NCI-H2107 treated with DMSO at 0.1 percent for 48 hours (cell line): ENCODE measurements around the gene ERG28.
"Not testable (repeated sequence)": the region's sequence is repeated elsewhere in the genome, so short reads cannot be mapped to it uniquely, and the experiment has no call there.

ENCODE experiments used
- DNase-seq: peaks from one replicate; lab custom pipeline; 2025; ENCODE audit not compliant: unreplicated experiment; lab: John Stamatoyannopoulos, UW

Gene ERG28

GRCh38 chr14:75626863-75627262 is 33.8 kb downstream of the ERG28 start:
- DNase-seq: no peak

- no peak for DNase-seq
Observed at GRCh38 chr14:75626396-75626795, 34.3 kb downstream of the ERG28 start.

GRCh38 chr14:75625034-75625433 is 35.6 kb downstream of the ERG28 start:
- DNase-seq: no peak

DNA sequence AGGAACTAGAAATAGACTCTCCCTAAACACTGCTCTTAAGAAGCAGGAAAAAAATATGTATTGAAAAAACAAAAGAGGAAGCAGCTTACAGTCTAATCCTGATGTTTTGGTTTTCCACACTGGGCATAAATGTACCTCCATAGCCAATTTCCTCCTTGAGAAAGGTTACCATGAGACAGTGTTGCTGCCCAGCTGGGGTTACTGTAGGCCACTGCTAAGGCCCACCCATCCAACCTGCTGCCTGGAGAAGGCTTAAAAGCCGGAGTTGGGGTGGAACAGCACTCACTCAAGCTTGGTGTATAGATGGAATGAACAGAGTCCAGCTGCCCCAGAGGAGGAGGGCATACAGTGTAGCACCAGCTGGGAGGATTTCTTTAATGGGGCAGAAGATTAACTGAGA is 41.1 kb downstream of the ERG28 start:
- no peak for DNase-seq

GRCh38 chr14:75615200-75615599 is 45.5 kb downstream of the ERG28 start:
- DNase-seq: no peak

- no peak for DNase-seq
Observed at GRCh38 chr14:75614179-75614578, 46.5 kb downstream of the ERG28 start.

GRCh38 chr14:75612157-75612556 is 48.5 kb downstream of the ERG28 start:
- DNase-seq: no peak

GRCh38 chr14:75610834-75611233 is 49.8 kb downstream of the ERG28 start:
- no peak for DNase-seq

DNA sequence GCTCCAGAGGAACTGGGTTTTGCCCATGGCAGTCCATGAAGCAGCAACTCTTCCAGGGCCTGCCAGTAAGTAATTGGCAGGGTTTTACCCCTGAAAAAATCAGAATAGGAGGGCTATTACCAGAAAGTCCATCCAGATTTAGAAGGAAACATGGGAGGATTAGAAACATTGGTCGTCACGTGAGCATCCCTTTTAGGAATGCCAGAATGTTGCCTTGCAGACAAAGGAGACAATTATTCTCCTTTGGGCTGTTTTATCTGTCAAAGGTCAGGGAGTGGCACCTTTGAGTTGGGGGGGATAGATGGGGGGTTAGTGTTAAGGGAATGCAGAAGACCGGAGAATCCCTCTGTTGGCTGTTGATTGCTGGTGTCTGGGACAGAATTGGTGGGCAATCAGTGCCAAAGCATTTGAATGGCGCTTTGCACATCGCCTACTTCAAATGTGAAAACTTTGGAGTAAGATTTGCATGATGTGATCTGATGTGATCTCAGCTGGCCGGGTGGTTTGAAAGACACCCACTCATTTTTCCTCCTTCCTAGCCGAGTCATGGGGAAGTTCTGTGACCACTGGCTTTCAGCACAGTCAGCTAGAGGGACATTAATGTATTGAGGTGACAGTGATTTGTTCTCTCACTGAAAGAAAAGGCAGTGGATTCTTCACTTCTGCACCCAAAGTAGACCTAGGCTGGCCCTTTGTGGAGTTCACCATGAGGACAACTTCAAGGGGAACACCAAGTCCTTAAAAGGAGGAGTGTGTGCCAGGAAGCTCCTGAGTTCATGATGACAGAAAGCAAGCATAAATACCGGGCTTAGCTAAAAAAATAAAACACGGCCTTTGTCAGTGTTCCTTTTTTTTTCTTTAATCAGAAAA is 50.8 kb downstream of the ERG28 start:
- no peak for DNase-seq

- DNase-seq: no peak
Observed at GRCh38 chr14:75609116-75609515, 51.6 kb downstream of the ERG28 start.

DNA sequence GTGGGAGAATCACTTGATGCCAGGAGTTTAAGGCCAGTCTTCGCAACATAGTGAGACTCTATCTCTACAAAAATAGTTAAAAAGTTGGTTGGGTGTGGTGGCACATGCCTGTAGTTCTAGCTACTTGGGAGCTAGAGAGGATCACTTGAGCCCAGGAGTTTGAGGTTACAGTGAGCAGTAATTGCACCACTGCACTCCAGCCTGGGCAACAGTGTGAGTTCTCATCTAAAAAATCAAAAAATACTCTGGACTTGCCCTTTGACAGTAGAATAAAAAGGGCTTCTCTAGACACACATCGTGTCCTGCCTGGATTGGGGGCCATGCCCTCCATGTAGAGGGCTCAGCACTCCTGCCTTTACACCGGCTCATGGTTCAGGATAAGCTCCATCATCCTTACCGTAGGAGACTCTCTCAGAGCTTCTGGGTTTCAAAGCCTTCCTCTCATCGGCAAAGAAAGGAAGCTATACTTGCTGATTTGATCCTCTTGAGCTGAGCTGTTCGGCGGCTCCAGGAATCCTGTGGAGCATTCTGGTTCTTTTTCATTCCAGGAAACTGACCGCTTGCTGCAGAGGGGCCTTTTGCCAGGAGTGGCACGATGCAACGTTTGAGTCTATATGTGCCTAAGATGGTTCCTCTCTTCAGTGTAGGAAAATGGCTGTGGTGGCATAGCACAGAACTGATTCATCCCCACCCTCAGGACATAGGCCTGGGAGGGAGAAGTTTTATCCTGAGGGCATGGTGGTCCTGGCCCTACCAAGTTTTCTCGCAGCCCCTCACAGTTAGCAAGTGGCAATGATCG is 52.6 kb downstream of the ERG28 start:
- DNase-seq: no peak

GRCh38 chr14:75607044-75607443 is 53.6 kb downstream of the ERG28 start:
- no peak for DNase-seq

- no peak for DNase-seq
Observed at GRCh38 chr14:75605916-75606315, 54.8 kb downstream of the ERG28 start.

DNA sequence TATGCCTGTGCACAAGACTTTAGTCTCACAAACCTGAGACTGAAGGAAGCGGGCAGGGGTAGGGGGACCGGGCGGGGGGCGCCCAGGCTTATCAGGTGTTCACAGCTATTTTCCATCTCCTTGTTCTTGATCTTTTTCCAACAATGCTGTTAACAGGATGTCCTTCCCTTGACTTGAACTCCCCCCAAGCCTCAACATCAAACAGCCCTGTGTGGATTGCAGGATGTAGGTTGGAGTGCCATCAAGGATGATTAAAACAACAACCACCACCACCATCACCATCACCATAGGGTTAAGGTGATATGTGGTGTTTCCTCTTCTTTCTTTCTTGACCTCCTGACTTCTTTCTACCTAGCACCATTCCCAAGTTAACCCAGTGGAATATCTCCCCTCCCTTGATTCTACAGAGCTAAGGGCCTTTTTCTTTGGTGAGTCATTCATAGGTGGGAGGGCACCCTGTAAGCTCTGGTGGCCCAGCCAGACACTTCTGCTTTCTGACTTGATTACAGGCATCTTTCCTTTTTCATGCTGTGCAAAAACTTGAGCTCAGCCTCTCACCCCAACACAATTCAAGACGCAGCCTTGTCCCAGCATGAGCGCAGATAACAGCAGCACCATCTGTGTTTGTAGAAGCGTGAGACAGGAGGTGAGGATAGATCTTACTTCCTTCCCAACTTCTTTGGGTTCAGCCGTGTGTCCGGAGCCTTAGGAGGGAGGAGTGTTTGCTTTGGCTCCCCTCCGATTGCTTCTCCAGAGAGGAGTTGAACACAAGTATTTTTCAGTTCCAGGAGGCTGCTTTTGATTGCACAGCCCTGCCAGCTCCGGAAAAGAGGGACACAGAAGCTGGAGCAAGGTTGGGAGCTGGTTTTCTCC is 55.5 kb downstream of the ERG28 start:
- no peak for DNase-seq

- no peak for DNase-seq
Observed at GRCh38 chr14:75602503-75602902, 58.2 kb downstream of the ERG28 start.

DNA sequence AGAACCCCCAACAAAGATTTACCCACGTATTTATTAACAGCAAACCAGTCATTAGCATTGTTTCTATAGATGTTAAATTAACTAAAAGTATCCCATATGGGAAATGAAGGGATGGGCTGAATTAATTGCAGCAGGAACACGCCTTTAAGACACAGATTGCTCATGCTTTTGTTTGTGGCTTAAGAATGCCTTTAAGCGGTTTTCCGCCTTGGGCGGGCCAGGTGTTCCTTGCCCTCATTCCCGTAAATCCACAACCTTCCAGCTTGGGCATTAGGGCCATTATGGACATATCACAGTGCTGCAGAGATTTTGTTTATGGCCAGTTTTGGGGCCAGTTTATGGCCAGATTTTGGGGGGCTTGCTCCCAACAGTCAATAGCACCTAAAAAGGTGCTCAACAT is 59.6 kb downstream of the ERG28 start:
- not testable (repeated sequence) for DNase-seq

GRCh38 chr14:75600100-75600499 is 60.6 kb downstream of the ERG28 start:
- DNase-seq: not testable (repeated sequence)
